Ishikawa (cell line): Measurements from ENCODE around the gene IPCEF1.

Source experiments
- EP300 ChIP-seq: IDR thresholded peaks from 2 replicates; pipeline ENCODE4 v1.6.1; 2012; ENCODE audit warnings: borderline replicate concordance
- RAD21 ChIP-seq: IDR thresholded peaks from 2 replicates; pipeline ENCODE4 v1.6.1; 2012; ENCODE audit warnings: low read depth

GRCh38 chr6:154134471-154135147, 222.0 kb downstream of the IPCEF1 start:
- TF ChIP-seq RAD21: no peak
- TF ChIP-seq EP300: no peak
